ENCODE measurements around the gene TCP1. TPM values are rescaled to one million over a fixed set of nuclear protein-coding genes. Genes with fewer than 3 reads are reported as not detected.

The TCP1 gene
- total RNA-seq, 1 donor: 170 TPM

DNA sequence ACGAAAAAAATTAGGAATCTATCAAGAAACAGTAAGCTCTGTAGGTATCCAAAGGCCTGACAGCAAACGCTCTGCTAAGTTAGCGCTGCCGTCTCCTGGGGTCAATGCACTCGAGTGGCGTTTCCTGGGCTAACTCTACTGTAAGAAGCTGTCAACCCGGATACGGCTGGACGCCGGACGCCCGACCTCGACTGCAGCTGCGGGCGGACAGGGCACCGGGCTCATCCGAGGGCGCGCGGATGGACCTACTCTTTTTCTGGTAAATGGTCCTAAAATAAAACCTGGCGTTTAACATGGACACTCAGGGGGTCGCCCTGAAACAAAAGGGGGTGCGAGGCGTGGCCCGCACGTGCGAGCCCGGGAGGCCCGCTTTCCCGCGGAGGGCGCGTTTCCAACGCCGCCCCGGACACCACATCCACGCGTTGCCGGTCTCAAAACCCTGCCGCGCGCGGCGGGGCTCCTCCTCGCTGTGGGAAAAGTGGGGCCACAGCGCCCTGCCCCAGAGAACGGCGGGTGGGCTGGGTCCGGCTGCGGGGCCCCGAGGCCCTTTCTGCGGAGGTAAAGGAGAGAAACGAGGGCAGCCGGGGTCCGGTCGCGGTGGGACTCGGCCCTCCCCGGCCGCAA lies 537 bp downstream of the TCP1 start:
- Histone ChIP-seq H3K36me3 (ENCODE audit: insufficient read depth, low read length) (peaks cover 46% of the 10 kb centered on the region), H3K4me3 (ENCODE audit: insufficient read depth, low read length) (peak overlapping the region; percentile 82), H2AFZ (ENCODE audit: low read length) (peak overlapping the region; percentile 75), H3K9me3 (ENCODE audit: low read depth, low read length) (no peaks in the 10 kb centered on the region), H4K20me1 (ENCODE audit: insufficient read depth, low read length) (peaks cover 21% of the 10 kb centered on the region), H3K4me2 (ENCODE audit: insufficient read depth, low read length) (peak overlapping the region; percentile 94), H3K4me1 (ENCODE audit: insufficient read depth, low read length) (peaks cover 26% of the 10 kb centered on the region), H3K79me2 (ENCODE audit: insufficient read depth, low read length) (peaks cover 80% of the 10 kb centered on the region), H3K27me3 (ENCODE audit: insufficient read depth, low read length) (no peaks in the 10 kb centered on the region), H3K27ac (ENCODE audit: low read depth, low read length) (peak overlapping the region; percentile 82)
- peak; percentile 89 for DNase-seq (ENCODE audit: insufficient read length, low spot score, missing footprints)
- TF ChIP-seq, protein P1, sequence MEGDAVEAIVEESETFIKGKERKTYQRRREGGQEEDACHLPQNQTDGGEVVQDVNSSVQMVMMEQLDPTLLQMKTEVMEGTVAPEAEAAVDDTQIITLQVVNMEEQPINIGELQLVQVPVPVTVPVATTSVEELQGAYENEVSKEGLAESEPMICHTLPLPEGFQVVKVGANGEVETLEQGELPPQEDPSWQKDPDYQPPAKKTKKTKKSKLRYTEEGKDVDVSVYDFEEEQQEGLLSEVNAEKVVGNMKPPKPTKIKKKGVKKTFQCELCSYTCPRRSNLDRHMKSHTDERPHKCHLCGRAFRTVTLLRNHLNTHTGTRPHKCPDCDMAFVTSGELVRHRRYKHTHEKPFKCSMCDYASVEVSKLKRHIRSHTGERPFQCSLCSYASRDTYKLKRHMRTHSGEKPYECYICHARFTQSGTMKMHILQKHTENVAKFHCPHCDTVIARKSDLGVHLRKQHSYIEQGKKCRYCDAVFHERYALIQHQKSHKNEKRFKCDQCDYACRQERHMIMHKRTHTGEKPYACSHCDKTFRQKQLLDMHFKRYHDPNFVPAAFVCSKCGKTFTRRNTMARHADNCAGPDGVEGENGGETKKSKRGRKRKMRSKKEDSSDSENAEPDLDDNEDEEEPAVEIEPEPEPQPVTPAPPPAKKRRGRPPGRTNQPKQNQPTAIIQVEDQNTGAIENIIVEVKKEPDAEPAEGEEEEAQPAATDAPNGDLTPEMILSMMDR (IDR thresholded peaks at IDR 0.05; ENCODE audit: extremely low read depth, low read depth, low read length): no peak

DNA sequence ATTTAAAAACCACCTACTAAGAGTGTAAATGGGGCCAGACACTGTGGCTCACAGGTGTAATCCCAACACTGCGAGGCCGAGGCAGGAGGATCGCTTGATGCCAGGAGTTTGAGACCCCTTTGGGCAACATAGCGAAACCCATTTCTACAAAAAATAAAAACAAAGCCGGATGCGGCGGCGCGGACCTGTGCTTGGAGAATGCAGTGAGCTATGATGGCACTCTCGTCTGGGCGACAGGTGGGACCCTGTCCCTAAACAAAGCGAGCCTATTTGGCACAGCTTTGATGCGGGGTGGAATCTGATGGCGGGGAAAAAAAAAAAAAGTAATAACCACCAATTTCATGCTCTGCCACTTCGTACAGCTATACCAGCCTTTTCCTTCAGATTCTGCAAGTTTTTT lies 1.1 kb downstream of the TCP1 start:
- H3K27ac ChIP-seq (ENCODE audit: low read depth, low read length): peak overlapping the region; percentile 82
- H4K20me1 ChIP-seq (ENCODE audit: insufficient read depth, low read length): peaks cover 21% of the 10 kb centered on the region
- H3K79me2 ChIP-seq (ENCODE audit: insufficient read depth, low read length): peaks cover 83% of the 10 kb centered on the region
- no peak for DNase-seq (ENCODE audit: insufficient read length, low spot score, missing footprints)
- TF ChIP-seq, protein P1 (IDR thresholded peaks at IDR 0.05; ENCODE audit: extremely low read depth, low read depth, low read length): no peak
- H3K4me1 ChIP-seq (ENCODE audit: insufficient read depth, low read length): peaks cover 26% of the 10 kb centered on the region
- H3K27me3 ChIP-seq (ENCODE audit: insufficient read depth, low read length): no peaks in the 10 kb centered on the region
- H3K4me2 ChIP-seq (ENCODE audit: insufficient read depth, low read length): peak overlapping the region; percentile 94
- no peak overlapping the region for H2AFZ ChIP-seq (ENCODE audit: low read length)
- H3K36me3 ChIP-seq (ENCODE audit: insufficient read depth, low read length): peaks cover 51% of the 10 kb centered on the region
- H3K4me3 ChIP-seq (ENCODE audit: insufficient read depth, low read length): peak overlapping the region; percentile 82
- no peaks in the 10 kb centered on the region for H3K9me3 ChIP-seq (ENCODE audit: low read depth, low read length)

GRCh38 chr6:159778542-159779103 lies 10.8 kb downstream of the TCP1 start:
- Histone ChIP-seq H3K79me2 (ENCODE audit: insufficient read depth, low read length) (peaks cover 18% of the 10 kb centered on the region), H3K9me3 (ENCODE audit: low read depth, low read length) (no peaks in the 10 kb centered on the region), H3K4me1 (ENCODE audit: insufficient read depth, low read length) (no peaks in the 10 kb centered on the region), H4K20me1 (ENCODE audit: insufficient read depth, low read length) (no peaks in the 10 kb centered on the region), H2AFZ (ENCODE audit: low read length) (no peak overlapping the region), H3K4me3 (ENCODE audit: insufficient read depth, low read length) (no peak overlapping the region), H3K4me2 (ENCODE audit: insufficient read depth, low read length) (no peak overlapping the region), H3K36me3 (ENCODE audit: insufficient read depth, low read length) (peaks cover 78% of the 10 kb centered on the region), H3K27me3 (ENCODE audit: insufficient read depth, low read length) (no peaks in the 10 kb centered on the region), H3K27ac (ENCODE audit: low read depth, low read length) (no peak overlapping the region)
- DNase-seq (ENCODE audit: insufficient read length, low spot score, missing footprints): no peak
- TF ChIP-seq, protein P1 (IDR thresholded peaks at IDR 0.05; ENCODE audit: extremely low read depth, low read depth, low read length): no peak

DNA sequence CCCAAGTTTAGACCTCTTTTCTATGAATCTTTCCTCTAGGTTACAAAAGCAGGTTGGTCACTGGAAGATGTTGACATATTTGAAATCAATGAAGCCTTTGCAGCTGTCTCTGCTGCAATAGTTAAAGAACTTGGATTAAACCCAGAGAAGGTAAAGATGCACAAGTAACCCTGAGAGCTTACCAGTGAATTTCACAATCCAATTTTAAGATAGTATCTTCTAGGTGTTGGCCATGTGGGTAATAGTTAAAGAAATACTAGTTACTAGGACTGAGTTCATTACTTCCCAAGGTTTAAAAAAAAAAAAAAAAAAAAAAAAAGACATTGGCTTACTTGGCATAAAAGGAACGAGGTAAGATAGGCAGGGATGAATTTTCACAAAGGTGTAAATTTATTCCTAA lies 11.3 kb downstream of the TCP1 start:
- Histone ChIP-seq H3K4me1 (ENCODE audit: insufficient read depth, low read length) (no peaks in the 10 kb centered on the region), H3K27me3 (ENCODE audit: insufficient read depth, low read length) (no peaks in the 10 kb centered on the region), H3K27ac (ENCODE audit: low read depth, low read length) (no peak overlapping the region), H2AFZ (ENCODE audit: low read length) (no peak overlapping the region), H4K20me1 (ENCODE audit: insufficient read depth, low read length) (no peaks in the 10 kb centered on the region), H3K4me2 (ENCODE audit: insufficient read depth, low read length) (no peak overlapping the region), H3K79me2 (ENCODE audit: insufficient read depth, low read length) (peaks cover 14% of the 10 kb centered on the region), H3K9me3 (ENCODE audit: low read depth, low read length) (no peaks in the 10 kb centered on the region), H3K4me3 (ENCODE audit: insufficient read depth, low read length) (no peak overlapping the region), H3K36me3 (ENCODE audit: insufficient read depth, low read length) (peaks cover 78% of the 10 kb centered on the region)
- TF ChIP-seq, protein P1 (IDR thresholded peaks at IDR 0.05; ENCODE audit: extremely low read depth, low read depth, low read length): no peak
- DNase-seq (ENCODE audit: insufficient read length, low spot score, missing footprints): no peak
